Measurements from ENCODE around the gene NTRK3.

NTRK3 gene

GRCh38 chr15:88243895-88244787 is 12.4 kb downstream of the NTRK3 start:
- TF ChIP-seq CTCF (IDR thresholded peaks at IDR 0.05; ENCODE audit: low read depth, low read length), result peak; percentile 67
- in situ Hi-C loops (cut with HindIII; ENCODE audit: low sequenced_read_pairs), result no loop called here
- no peak overlapping the region for H3K4me3 ChIP-seq (ENCODE audit: low read depth, low read length)
- peak; percentile 5 for DNase-seq (ENCODE audit: low read depth, low spot score)

GRCh38 chr15:88242586-88243555 is 13.7 kb downstream of the NTRK3 start:
- no peak overlapping the region for H3K4me3 ChIP-seq (ENCODE audit: low read depth, low read length)
- TF ChIP-seq CTCF (IDR thresholded peaks at IDR 0.05; ENCODE audit: low read depth, low read length), result no peak
- DNase-seq (ENCODE audit: low read depth, low spot score), result no peak
- in situ Hi-C loops (cut with HindIII; ENCODE audit: low sequenced_read_pairs), result no loop called here

- in situ Hi-C loops (cut with HindIII; ENCODE audit: low sequenced_read_pairs), result no loop called here
- no peak overlapping the region for H3K4me3 ChIP-seq (ENCODE audit: low read depth, low read length)
- no peak for DNase-seq (ENCODE audit: low read depth, low spot score)
- no peak for TF ChIP-seq CTCF (IDR thresholded peaks at IDR 0.05; ENCODE audit: low read depth, low read length)
Observed at GRCh38 chr15:88241461-88241860, 15.1 kb downstream of the NTRK3 start.

GRCh38 chr15:88241060-88241459 is 15.5 kb downstream of the NTRK3 start:
- no peak overlapping the region for H3K4me3 ChIP-seq (ENCODE audit: low read depth, low read length)
- in situ Hi-C loops (cut with HindIII; ENCODE audit: low sequenced_read_pairs), result no loop called here
- no peak for TF ChIP-seq CTCF (IDR thresholded peaks at IDR 0.05; ENCODE audit: low read depth, low read length)
- DNase-seq (ENCODE audit: low read depth, low spot score), result no peak

- TF ChIP-seq CTCF (IDR thresholded peaks at IDR 0.05; ENCODE audit: low read depth, low read length), result no peak
- in situ Hi-C loops (cut with HindIII; ENCODE audit: low sequenced_read_pairs), result no loop called here
- no peak for DNase-seq (ENCODE audit: low read depth, low spot score)
- H3K4me3 ChIP-seq (ENCODE audit: low read depth, low read length), result no peak overlapping the region
Observed at GRCh38 chr15:88239594-88239993, 16.9 kb downstream of the NTRK3 start.

- TF ChIP-seq CTCF (IDR thresholded peaks at IDR 0.05; ENCODE audit: low read depth, low read length), result no peak
- no peak overlapping the region for H3K4me3 ChIP-seq (ENCODE audit: low read depth, low read length)
- no peak for DNase-seq (ENCODE audit: low read depth, low spot score)
- in situ Hi-C loops (cut with HindIII; ENCODE audit: low sequenced_read_pairs), result no loop called here
Observed at GRCh38 chr15:88238618-88239430, 17.7 kb downstream of the NTRK3 start.

All from astrocyte of the spinal cord (primary cell).